Prostate gland (tissue), 2 donors: Measurements from ENCODE around the gene RAD51B. TPM values are rescaled to one million over a fixed set of nuclear protein-coding genes. Genes with fewer than 3 reads are reported as not detected.

Experiments used
- DNase-seq: peaks from one replicate; pipeline ENCODE4 v3.0.0-alpha.2; 2019; ENCODE audit warnings: low spot score
- H3K27ac ChIP-seq, 2 donors: fragments of 200-600 bp; sonication (generic); 2 replicates each; pipeline ENCODE4 v1.5.1; 2017 to 2019
- H3K27me3 ChIP-seq: fragments of 200-600 bp; sonication (generic); replicated peaks from 2 replicates; pipeline ENCODE4 v1.5.1; 2019; ENCODE audit not compliant: insufficient read depth
- H3K36me3 ChIP-seq, 2 donors: fragments of 200-600 bp; sonication (generic); 1 replicate in 1 of 2; 2 replicates in 1 of 2; pipeline versions ENCODE4 v1.5.1 to v1.8.1; 2017 to 2019
- H3K4me1 ChIP-seq: fragments of 200-600 bp; sonication (generic); replicated peaks from 2 replicates; pipeline ENCODE4 v1.5.1; 2019
- H3K4me3 ChIP-seq, 2 donors: fragments of 200-600 bp; sonication (generic); 2 replicates each; pipeline ENCODE4 v1.5.1; 2017 to 2019
- H3K9me3 ChIP-seq: fragments of 200-600 bp; sonication (generic); 2 replicates; pipeline ENCODE4 v1.5.1; 2017
- CTCF ChIP-seq, 4 experiments: fragments of 200-600 bp in 2 of 4; fragments of 450-650 bp in 2 of 4; sonication (generic) in 2 of 4; IDR thresholded peaks; 1 replicate in 3 of 4; 2 replicates in 1 of 4; pipeline ENCODE4 v1.5.1; 2016 to 2019; ENCODE audit warnings: antibody characterized with exemption in 4 of 4, mild to moderate bottlenecking in 2 of 4, moderate library complexity in 2 of 4
- POLR2A ChIP-seq: fragments of 450-650 bp; IDR thresholded peaks from one replicate; pipeline ENCODE4 v1.6.1; 2016; ENCODE audit warnings: antibody characterized with exemption, mild to moderate bottlenecking
- POLR2AphosphoS5 ChIP-seq: sonication (generic); formaldehyde crosslinking; IDR thresholded peaks from one replicate; pipeline ENCODE4 v1.6.1; 2017; ENCODE audit warnings: antibody characterized with exemption
- WGBS: methylation state at CpG from one replicate; pipeline ENCODE4 v1.1.5; 2018; 5-methylcytosine and 5-hydroxymethylcytosine counted together
- intact Hi-C: fragments of 100-400 bp; cut with DNase I; formaldehyde crosslinking; loops from one replicate; pipeline ENCODE4 v1.14.2; 2022
- total RNA-seq, 2 donors: library from RNA; depleted of rRNA; stranded (reverse); fragments of >200 nt; gene quantifications; one replicate each; pipeline ENCODE4 v1.1.0, GENCODE V29; 2016

RAD51B gene
- total RNA-seq, 2 donors from 2014 or later = 14.9 to 35.8 TPM

- Histone ChIP-seq H3K9me3 (no peaks in the 10 kb centered on the region), H3K4me1 (no peaks in the 10 kb centered on the region), H3K36me3 (no peaks in the 10 kb centered on the region), H3K4me3 (no peak overlapping the region), H3K27me3 (no peaks in the 10 kb centered on the region), H3K27ac (no peak overlapping the region)
- intact Hi-C loops = no loop called here
- 94% methylated on average over 11 of the region's 11 CpGs for WGBS
- DNase-seq = no peak
- TF ChIP-seq POLR2A (no peak), POLR2AphosphoS5 (no peak), CTCF (IDR thresholded peaks at IDR 0.05) (no peak)
These were observed 631.0 kb downstream of the RAD51B start for GRCh38 chr14:68450391-68451120.

GRCh38 chr14:68451696-68452373 lies 632.3 kb downstream of the RAD51B start:
- H3K9me3 ChIP-seq = no peaks in the 10 kb centered on the region
- H3K4me3 ChIP-seq = no peak overlapping the region
- WGBS = 91% methylated on average over 4 of the region's 4 CpGs
- TF ChIP-seq POLR2A (no peak), POLR2AphosphoS5 (no peak), CTCF (IDR thresholded peaks at IDR 0.05) (no peak)
- no peaks in the 10 kb centered on the region for H3K4me1 ChIP-seq
- no peaks in the 10 kb centered on the region for H3K36me3 ChIP-seq
- no peaks in the 10 kb centered on the region for H3K27me3 ChIP-seq
- DNase-seq = no peak
- no peak overlapping the region for H3K27ac ChIP-seq
- intact Hi-C loops = no loop called here

GRCh38 chr14:68458253-68458652 lies 638.7 kb downstream of the RAD51B start:
- Histone ChIP-seq H3K4me3 (no peak overlapping the region), H3K27me3 (no peaks in the 10 kb centered on the region), H3K4me1 (no peaks in the 10 kb centered on the region), H3K27ac (peak overlapping the region; percentile 13 to 57), H3K36me3 (no peaks in the 10 kb centered on the region), H3K9me3 (no peaks in the 10 kb centered on the region)
- TF ChIP-seq POLR2A = no peak
- no peak for TF ChIP-seq POLR2AphosphoS5
- TF ChIP-seq CTCF (IDR thresholded peaks at IDR 0.05) = no peak
- no peak for DNase-seq
- intact Hi-C loops = no loop called here
- 8% methylated on average over 1 of the region's 1 CpG for WGBS

- peak; percentile 85 for DNase-seq
- TF ChIP-seq CTCF (IDR thresholded peaks at IDR 0.05) (no peak), POLR2A (no peak), POLR2AphosphoS5 (peak; percentile 86)
- no peaks in the 10 kb centered on the region for H3K9me3 ChIP-seq
- H3K27me3 ChIP-seq = no peaks in the 10 kb centered on the region
- no peak overlapping the region for H3K4me3 ChIP-seq
- WGBS = 11% methylated on average over 5 of the region's 5 CpGs
- H3K27ac ChIP-seq = peak overlapping the region; percentile 57 to 64
- H3K36me3 ChIP-seq = no peaks in the 10 kb centered on the region
- intact Hi-C loops = no loop called here
- no peaks in the 10 kb centered on the region for H3K4me1 ChIP-seq
These were observed 639.4 kb downstream of the RAD51B start for GRCh38 chr14:68458840-68459469.
